Superior temporal gyrus (tissue), 1 donor: ENCODE measurements around the gene SLC35F3.
"Not testable (repeated sequence)": the region's sequence is repeated elsewhere in the genome, so short reads cannot be mapped to it uniquely, and the experiment has no call there.

Source experiments
- DNase-seq: peaks from one replicate; pipeline ENCODE4 v3.0.0-alpha.2; 2016; ENCODE audit errors: extremely low spot score

SLC35F3 gene

DNA sequence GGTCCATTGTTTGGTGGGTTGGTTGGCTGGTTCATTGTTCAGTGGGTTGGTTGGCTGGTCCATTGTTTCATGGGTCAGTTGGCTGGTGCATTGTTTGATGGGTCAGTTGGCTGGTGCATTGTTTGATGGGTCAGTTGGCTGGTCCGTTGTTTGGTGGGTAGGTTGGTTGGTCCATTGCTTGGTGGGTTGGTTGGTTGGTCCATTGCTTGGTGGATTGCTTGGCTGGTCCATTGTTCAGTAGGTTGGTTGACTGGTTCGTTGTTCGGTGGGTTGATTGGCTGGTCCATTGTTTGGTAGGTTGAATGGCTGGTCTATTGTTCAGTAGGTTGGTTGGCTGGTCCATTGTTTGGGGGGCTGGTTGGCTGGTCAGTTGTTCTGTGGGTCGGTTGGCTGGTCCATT lies 343.3 kb downstream of the SLC35F3 start:
- DNase-seq = not testable (repeated sequence)

DNA sequence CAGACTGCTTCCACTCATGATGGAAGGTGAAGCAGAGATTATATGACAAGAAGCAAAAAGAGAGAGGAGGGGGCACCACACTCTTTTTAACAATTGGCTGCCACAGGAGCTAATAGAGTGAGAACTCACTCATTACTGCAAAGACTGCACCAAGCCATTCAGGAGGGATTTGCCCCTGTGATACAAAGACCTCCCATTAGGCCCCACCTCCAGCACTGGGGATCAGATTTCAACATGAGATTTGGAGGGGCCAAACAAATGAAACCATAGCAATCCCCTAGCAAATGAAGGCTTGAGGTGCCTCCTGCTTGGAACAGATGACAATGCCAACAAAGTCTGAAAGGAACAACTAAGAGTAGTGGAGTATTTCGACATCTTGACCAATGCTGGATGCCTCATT lies 346.3 kb downstream of the SLC35F3 start:
- DNase-seq = no peak

DNA sequence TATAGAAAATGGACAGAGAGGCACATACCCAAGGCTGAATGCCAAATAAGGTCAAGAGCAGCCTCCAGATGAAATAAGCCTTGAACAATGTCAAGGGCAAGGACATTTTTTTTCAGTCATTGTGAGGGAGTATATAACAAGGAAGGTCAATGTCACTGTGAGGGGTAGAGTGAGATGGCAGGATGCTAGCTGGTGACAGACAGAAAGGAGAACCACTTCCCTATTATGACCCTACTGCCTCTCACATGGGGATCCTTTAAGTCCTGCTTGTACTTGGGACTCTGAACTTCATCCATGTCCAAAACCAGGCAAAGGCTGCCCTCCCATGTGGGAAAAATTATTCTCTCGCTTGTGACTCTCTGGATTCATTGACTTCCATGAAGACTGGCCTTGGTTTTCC lies 349.3 kb downstream of the SLC35F3 start:
- no peak for DNase-seq

DNA sequence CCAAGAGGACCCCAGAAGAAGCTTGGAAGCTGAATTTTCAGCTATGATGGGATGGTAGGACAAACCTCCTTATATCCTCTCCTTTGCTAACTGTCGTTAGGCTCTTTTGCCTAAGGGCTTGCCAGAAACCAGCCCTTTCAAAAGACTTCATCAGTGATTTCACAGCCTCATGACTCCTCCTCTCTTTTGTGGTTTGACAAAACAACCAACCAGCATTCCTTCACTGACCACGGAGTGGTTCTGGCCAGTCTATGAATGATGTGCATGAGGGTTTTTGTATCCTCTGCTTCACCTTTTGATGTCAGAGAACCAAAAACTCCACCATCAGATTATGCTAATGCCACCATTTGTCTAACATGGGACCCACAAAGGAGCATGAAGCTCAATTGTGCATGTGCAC lies 351.9 kb downstream of the SLC35F3 start:
- no peak for DNase-seq

DNA sequence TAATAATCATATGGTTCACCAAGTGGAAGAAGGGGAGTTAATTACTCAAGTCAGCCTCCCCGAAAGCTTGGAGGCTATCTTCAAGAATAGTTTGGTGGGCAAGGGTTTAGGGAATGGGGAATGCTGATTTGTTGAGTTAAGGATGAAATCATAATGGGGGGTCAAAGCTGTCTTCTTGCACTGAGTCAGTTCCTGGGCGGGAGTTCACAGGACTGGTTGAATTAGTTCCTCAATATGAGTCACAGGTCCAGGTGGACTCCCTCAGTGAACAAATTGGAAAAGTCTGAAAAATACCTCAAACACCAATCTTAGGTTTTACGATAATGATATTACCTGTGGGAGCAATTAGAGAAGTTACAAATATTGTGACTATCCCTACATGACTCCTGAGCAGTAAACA lies 353.6 kb downstream of the SLC35F3 start:
- DNase-seq = no peak

DNA sequence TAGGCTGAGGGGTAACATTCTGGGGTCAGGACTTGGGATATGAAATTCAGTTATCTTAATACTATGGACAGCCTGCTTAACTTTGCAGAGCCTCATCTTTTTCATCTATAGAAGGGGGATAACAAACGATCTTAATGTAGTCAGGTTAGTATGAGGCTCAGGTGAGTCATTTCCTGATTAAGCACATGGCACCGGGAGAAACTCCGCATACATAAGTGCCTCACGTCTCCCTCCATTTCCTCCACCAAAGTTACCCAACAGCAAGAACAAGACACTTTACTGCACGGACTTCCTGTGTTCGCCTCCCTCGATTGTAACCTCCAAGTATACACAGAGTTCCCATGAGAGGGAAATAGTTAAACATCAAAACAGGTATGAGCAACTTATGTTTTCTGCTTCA lies 356.1 kb downstream of the SLC35F3 start:
- DNase-seq = no peak

DNA sequence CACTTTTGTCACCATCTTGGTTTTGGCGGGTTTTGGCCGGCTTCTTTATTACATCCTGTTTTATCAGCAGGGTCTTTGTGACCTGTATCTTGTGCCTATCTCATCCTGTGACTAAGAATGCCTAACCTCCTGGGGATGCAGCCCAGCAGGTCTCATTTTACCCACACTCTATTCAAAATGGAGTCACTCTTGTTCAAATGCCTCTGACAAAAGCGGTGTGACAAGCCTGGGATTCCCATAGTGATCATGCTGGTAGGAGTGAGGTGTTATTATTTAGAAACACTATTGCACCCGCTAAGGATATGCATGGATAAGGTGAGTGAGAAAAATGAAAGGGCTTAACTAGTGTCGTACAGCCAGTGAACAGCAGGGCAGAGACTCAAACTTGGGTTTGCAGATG lies 357.1 kb downstream of the SLC35F3 start:
- DNase-seq = no peak

DNA sequence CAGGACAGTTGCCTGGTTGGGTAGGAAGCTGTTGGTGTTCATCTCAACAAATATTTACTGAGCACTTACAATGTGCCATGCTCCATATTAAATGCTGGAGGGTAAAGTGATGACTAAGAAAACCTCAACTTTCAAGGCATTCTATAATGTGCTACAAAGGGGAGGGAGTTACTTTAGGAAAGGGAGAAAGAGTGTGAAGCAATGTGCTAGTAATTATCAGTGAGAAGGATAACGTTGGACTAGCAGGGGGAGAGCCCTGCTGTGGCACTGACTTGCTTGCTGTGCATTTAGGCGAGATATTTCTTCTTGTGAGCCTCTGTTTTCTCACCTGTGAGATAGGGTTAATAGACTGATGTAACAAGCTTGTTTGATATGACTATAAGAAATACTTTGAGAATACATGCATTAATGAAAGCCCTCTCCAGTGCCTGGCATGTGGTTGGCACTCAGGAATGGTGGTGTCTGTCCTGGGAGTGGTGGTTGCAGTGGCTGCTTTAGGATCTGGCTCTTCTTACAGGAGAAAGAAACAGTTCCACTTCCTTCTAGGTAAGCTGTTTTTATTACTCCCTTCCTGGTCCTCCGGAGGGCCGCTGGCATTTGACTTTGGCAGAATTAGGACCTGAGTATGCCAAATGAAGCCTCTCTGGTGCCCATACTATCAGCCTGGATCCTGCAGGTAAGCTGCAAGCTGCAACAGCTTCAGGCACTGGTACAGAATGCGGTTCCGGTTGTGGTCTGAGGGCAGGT lies 357.7 kb downstream of the SLC35F3 start:
- no peak for DNase-seq

DNA sequence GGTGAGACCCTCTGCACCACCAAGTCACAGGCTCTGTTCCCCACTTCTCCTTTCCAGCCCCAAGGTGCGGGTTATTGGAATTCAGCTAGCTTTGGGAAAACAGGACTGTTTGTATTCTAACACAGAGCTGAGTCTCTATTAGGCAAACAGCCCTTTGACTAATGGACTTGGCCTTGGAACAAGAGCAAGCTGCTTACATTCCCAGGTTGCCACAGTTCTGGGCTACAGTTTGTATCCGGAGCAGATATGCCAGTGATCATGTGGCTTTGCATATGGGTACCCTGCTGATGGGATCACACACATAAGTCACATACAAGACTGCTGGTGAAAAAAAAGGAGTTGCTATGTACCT lies 358.3 kb downstream of the SLC35F3 start:
- no peak for DNase-seq

DNA sequence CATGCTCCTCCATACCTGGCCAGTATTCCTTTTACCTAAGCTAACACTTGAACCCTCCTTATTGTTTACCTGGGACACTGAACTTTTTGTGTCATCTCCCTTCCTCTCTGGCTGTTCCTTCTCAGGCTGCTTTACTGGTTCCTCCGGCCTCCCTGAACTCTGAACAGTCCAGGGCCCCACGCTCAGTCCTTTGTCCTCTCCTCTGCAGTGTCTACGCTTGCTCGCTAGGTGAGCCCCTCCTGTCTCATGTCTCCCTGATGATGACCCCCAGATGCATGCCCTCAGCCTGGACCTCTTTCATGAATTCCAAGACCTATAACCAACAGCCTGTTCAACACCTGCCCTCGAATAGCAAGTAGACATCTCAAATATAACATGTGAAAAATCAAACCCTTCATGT lies 360.4 kb downstream of the SLC35F3 start:
- no peak for DNase-seq

DNA sequence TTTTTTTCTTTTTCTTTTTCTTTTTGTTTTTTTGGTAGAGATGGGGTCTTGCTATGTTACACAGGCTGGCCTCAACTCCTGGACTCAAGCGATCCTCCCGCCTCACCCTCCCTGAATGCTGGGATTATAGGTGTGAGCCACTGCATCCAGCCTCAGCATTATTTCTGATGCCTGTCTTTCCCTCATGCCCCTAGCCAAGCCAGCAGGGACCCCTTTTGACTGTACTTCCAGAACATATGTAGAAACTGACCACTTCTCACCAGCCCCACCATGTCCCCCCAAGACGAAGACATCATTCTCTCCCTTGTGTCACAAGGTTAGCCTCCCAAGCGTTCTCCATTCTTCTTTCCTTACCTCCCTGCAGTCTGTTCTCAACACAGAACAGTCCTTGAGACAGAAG lies 360.8 kb downstream of the SLC35F3 start:
- DNase-seq = no peak

DNA sequence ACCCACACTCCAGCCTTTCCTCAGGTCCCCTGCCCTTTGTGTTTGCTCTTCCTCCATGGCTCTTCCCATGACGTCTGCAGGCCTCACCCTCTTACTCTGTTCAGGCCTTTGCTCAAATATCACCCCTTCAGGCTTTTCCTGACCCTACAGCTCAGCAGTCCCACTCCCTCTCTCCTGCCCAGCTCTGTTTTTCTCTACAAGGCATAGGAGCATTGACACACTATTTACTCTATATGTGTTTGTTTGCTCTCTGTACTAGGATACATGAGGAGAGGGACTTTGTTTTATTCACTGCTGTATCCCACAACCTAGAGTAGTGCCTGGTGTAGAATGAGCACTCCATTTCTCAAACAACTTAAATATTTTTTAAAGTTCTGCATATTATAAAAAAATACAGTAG lies 361.4 kb downstream of the SLC35F3 start:
- no peak for DNase-seq

DNA sequence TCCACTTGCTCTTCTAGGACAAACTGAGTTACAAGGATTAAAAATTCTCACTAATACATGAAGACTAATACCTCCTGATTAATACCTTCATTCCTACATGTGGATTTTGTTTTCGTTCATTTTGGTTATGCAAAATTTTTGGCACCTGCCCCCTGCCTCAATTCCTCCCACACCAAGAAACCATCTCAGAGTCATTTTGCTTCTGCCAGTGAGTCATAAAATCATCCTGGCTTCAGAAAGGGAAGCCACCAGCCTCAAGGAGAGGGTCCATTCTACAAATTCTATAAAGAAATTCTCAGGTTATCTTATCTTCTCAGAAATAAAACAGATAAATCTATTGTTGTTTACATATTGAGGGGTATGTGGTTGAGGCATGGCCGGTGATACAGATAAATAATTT lies 365.6 kb downstream of the SLC35F3 start:
- DNase-seq = no peak

DNA sequence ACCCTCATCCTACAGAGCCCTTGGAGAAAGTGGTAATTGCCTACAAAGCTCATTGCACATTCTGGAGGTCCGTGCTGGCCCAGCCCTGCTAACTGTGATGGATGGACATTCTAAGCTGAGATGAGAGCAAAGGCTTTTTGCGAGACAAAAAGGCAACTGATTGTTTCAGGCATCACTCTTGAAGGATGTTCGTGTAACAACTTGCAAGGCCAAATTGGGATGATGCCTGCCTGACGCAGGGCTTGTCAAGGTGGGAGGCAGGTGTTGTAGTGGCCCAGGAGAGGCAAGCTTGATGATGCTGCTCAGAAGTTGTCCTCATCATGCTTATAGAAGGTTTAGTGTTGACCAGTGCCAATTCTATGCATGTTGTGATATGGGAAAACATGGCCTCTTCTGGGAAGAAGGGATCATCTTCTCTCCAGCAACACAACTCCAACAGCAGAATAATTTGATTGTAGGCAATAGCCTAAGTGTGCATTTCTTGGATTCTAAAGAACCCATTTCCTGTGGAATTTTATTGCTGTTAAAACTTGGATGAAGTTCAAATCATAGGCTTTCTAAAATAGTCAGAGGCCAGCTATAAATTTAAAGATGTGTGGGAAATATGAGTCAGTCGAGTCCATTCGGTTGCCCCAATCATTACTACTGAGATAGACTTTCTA lies 366.2 kb downstream of the SLC35F3 start:
- DNase-seq = no peak

DNA sequence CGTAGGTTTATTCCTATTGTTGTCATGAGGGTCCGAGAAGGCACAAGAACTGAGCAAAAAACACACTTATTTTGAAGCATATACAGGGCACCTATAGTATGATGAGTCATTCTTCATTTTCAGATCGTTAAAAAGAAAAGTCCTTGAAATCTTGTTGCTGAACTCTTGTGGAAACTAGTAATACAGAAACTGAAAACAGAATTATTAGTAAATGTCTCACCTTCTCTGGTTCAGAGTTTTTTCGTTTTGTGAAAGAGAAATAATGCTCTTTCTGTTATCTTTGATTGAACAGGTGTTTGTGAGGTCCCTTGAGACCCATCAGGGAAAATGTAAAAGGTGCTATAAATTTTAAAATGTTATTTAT lies 366.7 kb downstream of the SLC35F3 start:
- no peak for DNase-seq

DNA sequence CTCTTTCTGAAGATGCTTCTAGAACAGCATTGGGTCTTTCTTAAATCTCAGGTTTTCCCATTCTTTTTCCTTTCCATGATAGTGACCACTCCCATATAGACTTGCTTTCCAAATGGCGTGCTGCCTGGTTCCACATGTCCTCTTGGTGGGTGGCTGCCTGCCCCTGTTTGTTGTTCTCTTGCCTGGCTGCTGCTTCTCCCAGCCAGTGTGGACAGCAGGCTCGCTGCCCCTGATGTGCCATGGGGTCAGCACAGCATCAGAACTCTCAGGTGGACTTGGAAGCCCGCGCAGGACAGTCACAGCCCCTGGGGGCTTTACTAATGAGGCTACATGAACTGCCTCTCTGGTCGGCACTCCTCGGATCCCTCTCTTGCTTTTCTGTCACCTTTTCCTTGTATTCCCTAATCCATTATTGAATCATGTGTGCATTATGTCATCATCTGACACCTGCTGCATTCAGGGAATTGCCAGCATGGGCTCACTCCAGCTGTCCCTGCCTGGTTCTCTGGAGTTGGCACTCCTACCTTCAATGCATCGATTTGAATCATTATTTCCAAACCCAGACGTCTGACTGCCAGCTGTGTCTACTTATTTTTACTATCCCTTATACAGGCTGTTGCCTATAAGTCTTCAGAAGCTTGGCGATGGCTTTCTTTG lies 368.3 kb downstream of the SLC35F3 start:
- no peak for DNase-seq

DNA sequence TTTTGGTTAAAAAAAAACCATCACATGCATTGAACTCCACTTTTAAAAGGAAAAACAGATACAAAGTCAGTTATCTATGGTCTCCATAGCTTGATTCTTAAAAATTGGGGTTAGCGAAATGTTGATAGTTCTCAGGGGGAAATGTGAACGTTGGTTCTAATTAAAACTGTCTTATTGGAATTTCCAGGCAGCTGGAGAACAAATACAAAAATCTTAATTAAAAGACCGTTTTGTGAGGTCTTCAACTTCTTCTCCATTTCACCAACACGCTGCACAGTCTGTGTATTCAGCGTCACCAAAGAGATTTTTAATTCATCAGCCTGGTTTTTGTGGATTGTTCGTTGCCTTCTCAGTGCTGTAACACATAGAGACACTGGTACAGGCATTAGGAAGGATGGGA lies 369.5 kb downstream of the SLC35F3 start:
- DNase-seq = no peak

DNA sequence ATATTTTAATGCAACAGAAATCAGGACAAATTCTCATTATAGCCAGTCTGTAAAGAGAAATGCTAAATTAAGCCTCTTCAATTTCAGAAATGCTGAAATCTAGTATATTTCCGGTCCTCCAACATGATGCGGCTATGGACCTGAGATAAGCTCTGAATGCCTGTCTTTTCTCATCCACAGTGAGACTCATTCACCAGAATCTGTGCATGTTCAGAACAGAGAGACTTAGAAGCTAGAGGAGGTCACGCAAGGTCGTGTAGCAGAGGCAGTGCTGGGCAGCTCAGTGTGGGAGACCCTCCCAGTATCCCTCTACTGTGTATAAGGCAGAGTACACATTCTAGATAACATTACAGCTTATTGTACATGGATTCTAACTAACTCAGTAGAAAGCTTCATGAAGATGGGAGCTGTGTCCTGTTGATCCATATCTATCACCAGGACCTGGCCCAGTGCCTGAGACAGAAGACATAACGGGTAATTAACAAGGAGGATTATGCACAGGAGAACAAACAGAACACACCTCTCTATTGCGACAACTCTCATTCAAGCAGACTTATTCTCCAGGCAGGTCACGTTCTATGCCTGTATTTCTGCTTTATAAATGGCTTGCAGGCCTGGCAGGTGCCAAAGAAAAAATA lies 371.8 kb downstream of the SLC35F3 start:
- DNase-seq = no peak

DNA sequence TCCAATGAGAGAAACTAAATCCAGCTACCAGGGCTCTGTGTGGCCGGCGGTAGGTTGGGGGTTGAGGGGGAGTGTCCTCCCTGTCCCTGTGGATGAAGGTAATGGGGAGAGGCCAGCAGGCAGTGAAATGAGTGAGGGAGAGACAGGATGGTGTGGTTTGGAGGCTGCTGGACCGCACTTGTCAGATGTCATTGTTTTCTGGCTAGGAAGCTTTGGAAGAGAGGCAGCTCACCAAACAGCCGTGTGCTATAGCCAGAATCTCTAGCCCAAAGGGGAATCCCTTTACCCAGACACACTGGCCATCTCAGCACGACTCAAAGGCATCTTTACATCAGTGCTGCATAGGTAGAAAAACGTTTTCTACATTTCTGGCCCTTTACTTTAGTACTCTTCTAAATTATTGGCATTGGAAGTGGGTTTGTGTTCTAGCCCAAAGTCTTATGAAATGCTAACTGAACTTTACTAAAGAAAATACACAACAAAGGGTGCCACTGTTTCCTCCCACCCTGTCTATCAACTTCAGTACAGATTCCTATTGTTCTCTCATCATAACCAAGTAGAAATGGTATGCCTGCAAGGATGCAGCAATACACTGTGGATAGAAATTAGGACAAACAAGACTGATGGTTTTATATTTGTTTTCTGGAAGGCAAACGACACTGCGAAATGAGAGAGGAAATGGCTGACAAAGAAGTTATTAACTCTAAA lies 372.8 kb downstream of the SLC35F3 start:
- no peak for DNase-seq

DNA sequence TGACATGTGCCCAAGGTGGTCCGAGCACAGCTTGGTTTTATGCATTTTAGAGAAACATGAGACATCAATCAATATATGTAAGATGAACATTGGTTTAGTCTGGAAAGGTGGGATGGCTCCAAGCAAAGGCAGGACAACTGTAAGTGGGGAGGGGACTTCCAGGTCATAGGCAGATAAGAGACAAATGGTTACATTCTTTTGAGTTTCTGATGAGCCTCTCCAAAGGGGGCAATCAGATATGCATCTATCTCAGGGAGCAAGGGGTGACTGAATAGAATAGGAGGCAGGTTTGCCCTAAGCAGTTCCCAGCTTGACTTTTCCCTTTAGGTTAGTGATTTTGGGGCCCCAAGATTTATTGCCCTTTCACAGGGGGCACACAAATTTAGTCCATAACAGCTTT lies 374.5 kb downstream of the SLC35F3 start:
- DNase-seq = no peak

DNA sequence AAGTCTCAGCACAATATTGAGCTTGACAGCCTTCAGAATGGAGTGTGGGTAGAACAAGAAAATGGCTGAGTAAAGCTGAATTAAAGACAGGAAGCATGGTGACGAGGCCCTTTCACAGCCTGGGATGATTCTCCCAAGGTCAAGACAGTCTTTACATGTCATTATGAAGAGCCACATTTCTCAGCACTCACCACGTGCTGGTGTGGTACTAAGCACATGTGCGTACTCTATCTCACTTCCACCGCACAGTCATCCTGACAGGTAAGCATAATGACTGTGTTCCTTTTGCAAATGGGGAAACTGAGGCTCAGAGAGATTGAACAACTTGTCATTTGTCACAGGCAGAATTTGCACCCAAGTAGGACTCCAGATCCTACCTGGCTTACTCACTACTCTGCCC lies 376.0 kb downstream of the SLC35F3 start:
- DNase-seq = no peak

DNA sequence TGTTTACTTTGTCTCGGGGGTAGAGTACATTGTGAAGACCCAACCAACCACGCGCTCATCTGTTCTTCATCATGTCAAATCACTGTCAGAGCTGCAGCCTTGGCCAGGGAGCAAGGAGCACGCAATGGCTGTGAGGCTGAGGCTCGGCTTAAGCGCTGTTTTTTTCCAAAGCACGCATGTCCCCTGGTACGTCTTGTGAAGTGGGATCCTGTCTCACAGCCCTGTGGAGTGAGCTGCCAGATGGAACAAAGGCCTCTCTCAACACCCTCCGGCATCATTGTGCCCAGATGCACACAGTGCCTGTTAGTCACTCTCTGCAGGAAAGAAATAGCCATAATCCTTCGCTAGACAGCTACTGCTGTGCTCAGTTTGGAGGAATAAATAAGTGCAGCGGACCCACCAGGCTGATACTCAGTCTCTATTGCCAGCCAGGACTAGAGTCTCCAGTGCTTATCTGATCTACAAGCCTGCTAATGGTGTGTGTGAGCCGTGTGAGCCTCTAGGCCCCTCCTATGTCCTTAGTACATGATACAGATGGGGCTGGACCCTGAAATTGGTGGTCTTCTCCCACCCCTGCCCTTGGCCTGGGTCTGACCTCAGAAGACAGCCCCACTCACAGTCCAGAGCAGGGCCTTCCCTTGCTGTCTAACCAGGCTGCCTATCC lies 377.5 kb downstream of the SLC35F3 start:
- peak; percentile 79 for DNase-seq
